HUES48 (cell line): ENCODE data around the gene USP4.

Experiments used
- H3K27ac ChIP-seq: one replicate; pipeline ENCODE4 v1.7.0; 2013; ENCODE audit warnings: low read depth, low read length, inconsistent platforms
- H3K27me3 ChIP-seq: 2 replicates; pipeline ENCODE4 v1.6.1; 2013; ENCODE audit warnings: mild to moderate bottlenecking, low read length; ENCODE audit not compliant: control insufficient read depth, insufficient read depth
- H3K36me3 ChIP-seq: 2 replicates; pipeline ENCODE4 v1.6.1; 2013; ENCODE audit warnings: low read length; ENCODE audit not compliant: control insufficient read depth, insufficient read depth
- H3K4me1 ChIP-seq: 2 replicates; pipeline ENCODE4 v1.6.1; 2013; ENCODE audit warnings: mild to moderate bottlenecking, low read length; ENCODE audit not compliant: control insufficient read depth, insufficient read depth
- H3K4me3 ChIP-seq: 2 replicates; pipeline ENCODE4 v1.5.1; 2013; ENCODE audit warnings: mild to moderate bottlenecking, low read depth, low read length
- H3K9ac ChIP-seq: 2 replicates; pipeline ENCODE4 v1.6.1; 2013; ENCODE audit warnings: mild to moderate bottlenecking, low read depth, low read length, moderate library complexity
- H3K9me3 ChIP-seq: 2 replicates; pipeline ENCODE4 v1.6.1; 2013; ENCODE audit warnings: low read length; ENCODE audit not compliant: control insufficient read depth, insufficient read depth

Gene USP4

GRCh38 chr3:49295489-49296058, 44.3 kb downstream of the USP4 start:
- H3K9me3 ChIP-seq: no peaks in the 10 kb centered on the region

GRCh38 chr3:49294343-49294742, 45.5 kb downstream of the USP4 start:
- Histone ChIP-seq H3K27me3 (no peaks in the 10 kb centered on the region), H3K4me3 (no peak overlapping the region), H3K9me3 (no peaks in the 10 kb centered on the region), H3K9ac (no peak overlapping the region), H3K36me3 (peaks cover 63% of the 10 kb centered on the region), H3K27ac (no peak overlapping the region), H3K4me1 (no peaks in the 10 kb centered on the region)

More at GRCh38 chr3:49295489-49296058, 44.3 kb downstream of the USP4 start:
- no peak overlapping the region for H3K27ac ChIP-seq
- H3K36me3 ChIP-seq: peaks cover 64% of the 10 kb centered on the region
- no peak overlapping the region for H3K9ac ChIP-seq
- H3K27me3 ChIP-seq: no peaks in the 10 kb centered on the region
- no peak overlapping the region for H3K4me3 ChIP-seq
- H3K4me1 ChIP-seq: no peaks in the 10 kb centered on the region

- H3K36me3 ChIP-seq: peaks cover 58% of the 10 kb centered on the region
- no peak overlapping the region for H3K4me3 ChIP-seq
- no peaks in the 10 kb centered on the region for H3K4me1 ChIP-seq
- H3K27ac ChIP-seq: no peak overlapping the region
- H3K27me3 ChIP-seq: no peaks in the 10 kb centered on the region
- no peaks in the 10 kb centered on the region for H3K9me3 ChIP-seq
- no peak overlapping the region for H3K9ac ChIP-seq
Measured at GRCh38 chr3:49283997-49284396, 55.9 kb downstream of the USP4 start.

- H3K9ac ChIP-seq: no peak overlapping the region
- H3K27me3 ChIP-seq: no peaks in the 10 kb centered on the region
- H3K4me3 ChIP-seq: no peak overlapping the region
- H3K4me1 ChIP-seq: no peaks in the 10 kb centered on the region
- H3K9me3 ChIP-seq: no peaks in the 10 kb centered on the region
- H3K36me3 ChIP-seq: peaks cover 33% of the 10 kb centered on the region
- no peak overlapping the region for H3K27ac ChIP-seq
Measured at GRCh38 chr3:49279376-49279775, 60.5 kb downstream of the USP4 start.

GRCh38 chr3:49278548-49278947, 61.3 kb downstream of the USP4 start:
- Histone ChIP-seq H3K9ac (no peak overlapping the region), H3K27me3 (no peaks in the 10 kb centered on the region), H3K27ac (no peak overlapping the region), H3K4me3 (no peak overlapping the region), H3K36me3 (peaks cover 25% of the 10 kb centered on the region), H3K4me1 (no peaks in the 10 kb centered on the region), H3K9me3 (no peaks in the 10 kb centered on the region)

GRCh38 chr3:49277383-49277775, 62.5 kb downstream of the USP4 start:
- no peak overlapping the region for H3K27ac ChIP-seq
- H3K36me3 ChIP-seq: peaks cover 22% of the 10 kb centered on the region
- peak overlapping the region; percentile 48 for H3K4me3 ChIP-seq
- no peak overlapping the region for H3K9ac ChIP-seq
- H3K9me3 ChIP-seq: no peaks in the 10 kb centered on the region
- no peaks in the 10 kb centered on the region for H3K27me3 ChIP-seq
- H3K4me1 ChIP-seq: no peaks in the 10 kb centered on the region

GRCh38 chr3:49276475-49277382, 63.1 kb downstream of the USP4 start, which contains the start of gene C3orf62:
Gene C3orf62, minus strand, starts transcription at chr3:49277232. Its CDS starts 360 bp downstream, at chr3:49276872.
- Histone ChIP-seq H3K36me3 (peaks cover 22% of the 10 kb centered on the region), H3K27me3 (no peaks in the 10 kb centered on the region), H3K4me1 (no peaks in the 10 kb centered on the region), H3K4me3 (peak within 1 kb of the TSS; percentile 48), H3K27ac (no peak within 1 kb of the TSS), H3K9me3 (no peaks in the 10 kb centered on the region), H3K9ac (0 out of 2 replicates have a peak within 1 kb of the TSS, but pooled peaks have one; percentile 40)

GRCh38 chr3:49273825-49274532, 65.9 kb downstream of the USP4 start:
- H3K36me3 ChIP-seq: peaks cover 10% of the 10 kb centered on the region; the same call in 1 of the 2 replicates
- H3K4me1 ChIP-seq: no peaks in the 10 kb centered on the region
- no peak overlapping the region for H3K27ac ChIP-seq

GRCh38 chr3:49271047-49271446, 68.8 kb downstream of the USP4 start:
- no peaks in the 10 kb centered on the region for H3K36me3 ChIP-seq
- H3K4me3 ChIP-seq: no peak overlapping the region
- H3K4me1 ChIP-seq: no peaks in the 10 kb centered on the region
- H3K9ac ChIP-seq: no peak overlapping the region
- no peaks in the 10 kb centered on the region for H3K9me3 ChIP-seq
- H3K27me3 ChIP-seq: no peaks in the 10 kb centered on the region
- no peak overlapping the region for H3K27ac ChIP-seq

More at GRCh38 chr3:49273825-49274532, 65.9 kb downstream of the USP4 start:
- no peak overlapping the region for H3K4me3 ChIP-seq
- no peaks in the 10 kb centered on the region for H3K9me3 ChIP-seq
- no peaks in the 10 kb centered on the region for H3K27me3 ChIP-seq
- no peak overlapping the region for H3K9ac ChIP-seq

- Histone ChIP-seq H3K4me3 (no peak overlapping the region), H3K9ac (no peak overlapping the region), H3K27me3 (no peaks in the 10 kb centered on the region), H3K27ac (no peak overlapping the region), H3K36me3 (no peaks in the 10 kb centered on the region), H3K4me1 (no peaks in the 10 kb centered on the region), H3K9me3 (no peaks in the 10 kb centered on the region)
Measured at GRCh38 chr3:49270156-49270500, 69.7 kb downstream of the USP4 start.
